Endothelial cell (in vitro differentiated cells): Measurements from ENCODE around the gene MGAT4C. TPM values are rescaled to one million over a fixed set of nuclear protein-coding genes. Genes with fewer than 3 reads are reported as not detected.
"Not testable (repeated sequence)": the region's sequence is repeated elsewhere in the genome, so short reads cannot be mapped to it uniquely, and the experiment has no call there.

Source experiments
- DNase-seq: peaks from one replicate; pipeline ENCODE4 v3.0.0; 2021; ENCODE audit warnings: low spot score
- H3K27ac Mint-ChIP-seq: one replicate; pipeline ENCODE4 v1.8.0; 2021; ENCODE audit warnings: mixed read lengths, inconsistent platforms; ENCODE audit not compliant: unreplicated experiment
- H3K27me3 Mint-ChIP-seq: one replicate; pipeline ENCODE4 v1.8.0; 2021; ENCODE audit warnings: mild to moderate bottlenecking, moderate library complexity, mixed read lengths, inconsistent platforms; ENCODE audit not compliant: unreplicated experiment
- H3K36me3 Mint-ChIP-seq: one replicate; pipeline ENCODE4 v1.8.0; 2021; ENCODE audit warnings: mild to moderate bottlenecking, low read depth, mixed read lengths, inconsistent platforms; ENCODE audit not compliant: unreplicated experiment
- H3K4me1 Mint-ChIP-seq: one replicate; pipeline ENCODE4 v1.8.0; 2021; ENCODE audit warnings: mild to moderate bottlenecking, mixed read lengths, inconsistent platforms; ENCODE audit not compliant: unreplicated experiment
- H3K4me3 Mint-ChIP-seq: one replicate; pipeline ENCODE4 v1.8.0; 2021; ENCODE audit warnings: mild to moderate bottlenecking, mixed read lengths, inconsistent platforms; ENCODE audit not compliant: unreplicated experiment
- H3K9me3 Mint-ChIP-seq: one replicate; pipeline ENCODE4 v1.8.0; 2021; ENCODE audit warnings: mixed read lengths, inconsistent platforms; ENCODE audit not compliant: unreplicated experiment
- CTCF ChIP-seq: fragments of 200-600 bp; sonication (generic); IDR thresholded peaks from one replicate; pipeline ENCODE4 v1.5.0; 2021; ENCODE audit warnings: antibody characterized with exemption; ENCODE audit not compliant: unreplicated experiment
- long read RNA-seq: library from polyadenylated mRNA; unstranded; transcript quantifications from one replicate; pipeline ENCODE4 v2.0.0, GENCODE V29; 2020; ENCODE audit not compliant: unreplicated experiment
- total RNA-seq: library from RNA; stranded (reverse); fragmentation: NEBNext Ultra II Directional; extraction: Animal tissue kit (Norgen Biotek cat#: 25700); gene quantifications from one replicate; pipeline ENCODE4 v1.2.1, GENCODE V29; 2021; ENCODE audit not compliant: unreplicated experiment

The MGAT4C gene
- 1.1 TPM for total RNA-seq
- long read RNA-seq, partial matches to known transcripts: 0 of 1 reads
- long read RNA-seq, other reads (novel, unspliced or antisense): 1 of 1 reads

DNA sequence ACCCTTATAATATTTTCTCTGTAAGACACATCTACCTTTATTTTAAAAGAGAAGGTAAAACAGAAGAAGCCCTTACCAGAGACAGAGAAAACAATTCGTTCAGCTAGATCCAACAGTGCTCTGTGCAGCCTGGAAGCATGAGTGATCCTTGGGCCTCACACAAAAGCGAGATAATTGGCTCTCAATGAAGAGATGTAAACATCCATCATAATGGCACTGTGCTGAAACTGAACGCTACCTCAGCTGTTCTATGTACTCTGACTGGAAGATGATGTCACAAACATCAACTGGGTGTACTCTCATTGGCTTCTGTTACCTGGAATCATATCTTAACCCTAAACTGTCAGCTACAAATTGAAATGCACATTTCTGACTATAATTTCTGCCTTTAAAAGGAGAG lies at the start of gene MGAT4C:
Gene MGAT4C (minus strand): TSS at position 229 of the 400 bp plus-strand sequence.
- H3K27ac Mint-ChIP-seq: no peak within 1 kb of the TSS
- no peak within 1 kb of the TSS for H3K4me3 Mint-ChIP-seq
- DNase-seq: no peak
- no peaks in the 10 kb centered on the region for H3K27me3 Mint-ChIP-seq
- H3K9me3 Mint-ChIP-seq: no peaks in the 10 kb centered on the region
- TF ChIP-seq CTCF: no peak
- H3K4me1 Mint-ChIP-seq: no peaks in the 10 kb centered on the region
- no peaks in the 10 kb centered on the region for H3K36me3 Mint-ChIP-seq

DNA sequence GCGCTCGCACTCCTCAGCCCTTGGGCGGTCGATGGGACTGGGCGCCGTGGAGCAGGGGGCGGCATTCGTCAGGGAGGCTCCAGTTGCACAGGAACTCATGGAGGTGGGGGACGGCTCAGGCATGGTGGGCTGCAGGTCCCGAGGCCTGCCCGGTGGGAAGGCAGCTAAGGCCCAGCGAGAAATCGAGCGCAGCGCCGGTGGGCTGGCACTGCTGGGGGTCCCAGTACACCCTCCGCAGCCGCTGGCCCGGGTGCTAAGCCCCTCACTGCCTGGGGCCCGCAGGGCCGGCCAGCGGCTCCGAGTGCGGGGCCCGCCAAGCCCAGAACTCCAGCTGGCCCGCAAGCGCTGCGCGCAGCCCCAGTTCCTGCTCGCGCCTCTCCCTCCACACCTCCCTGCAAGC lies 40.2 kb upstream of the MGAT4C start:
- not testable (repeated sequence) for H3K27me3 Mint-ChIP-seq, H3K4me1 Mint-ChIP-seq, H3K36me3 Mint-ChIP-seq, H3K4me3 Mint-ChIP-seq, H3K27ac Mint-ChIP-seq, H3K9me3 Mint-ChIP-seq, DNase-seq

DNA sequence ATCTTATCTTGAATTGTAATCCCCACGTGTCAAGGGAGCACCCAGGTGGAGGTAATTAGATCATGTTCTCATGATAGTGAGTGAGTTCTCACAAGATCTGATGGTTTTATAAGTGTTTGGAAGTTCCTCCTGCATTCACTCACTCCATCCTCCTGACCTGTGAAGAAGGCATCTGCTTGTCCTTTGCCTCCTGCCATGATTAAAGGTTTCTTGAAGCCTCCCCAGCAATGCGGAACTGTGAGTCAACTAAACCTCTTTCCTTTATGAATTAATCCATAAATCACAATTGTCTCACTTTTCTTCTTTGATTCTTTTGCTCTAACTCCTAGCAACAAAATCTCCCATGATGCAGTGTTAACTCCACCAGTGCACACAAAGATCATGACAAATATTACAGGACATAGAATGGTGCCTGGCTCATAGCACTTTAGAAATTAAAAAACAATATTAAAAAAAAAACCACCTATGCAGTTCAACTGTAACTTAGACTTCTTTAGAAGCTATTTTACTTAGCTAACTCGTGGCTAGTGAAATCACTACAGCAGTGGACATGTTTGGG lies 37.6 kb upstream of the MGAT4C start:
- no peaks in the 10 kb centered on the region for H3K9me3 Mint-ChIP-seq
- no peaks in the 10 kb centered on the region for H3K36me3 Mint-ChIP-seq
- TF ChIP-seq CTCF: no peak
- no peak for DNase-seq
- no peak overlapping the region for H3K27ac Mint-ChIP-seq
- H3K4me3 Mint-ChIP-seq: no peak overlapping the region
- H3K27me3 Mint-ChIP-seq: no peaks in the 10 kb centered on the region
- H3K4me1 Mint-ChIP-seq: no peaks in the 10 kb centered on the region

GRCh38 chr12:86292480-86292879 lies 36.3 kb upstream of the MGAT4C start:
- DNase-seq: no peak
- Mint-ChIP-seq H3K4me1 (no peaks in the 10 kb centered on the region), H3K36me3 (no peaks in the 10 kb centered on the region), H3K27me3 (no peaks in the 10 kb centered on the region), H3K27ac (no peak overlapping the region), H3K9me3 (no peaks in the 10 kb centered on the region), H3K4me3 (no peak overlapping the region)
- no peak for TF ChIP-seq CTCF

- Mint-ChIP-seq H3K4me1 (no peaks in the 10 kb centered on the region), H3K9me3 (no peaks in the 10 kb centered on the region), H3K4me3 (no peak overlapping the region), H3K27me3 (peaks cover 2% of the 10 kb centered on the region), H3K36me3 (no peaks in the 10 kb centered on the region), H3K27ac (no peak overlapping the region)
- no peak for TF ChIP-seq CTCF
- DNase-seq: no peak
Measured at GRCh38 chr12:86290615-86291014, 34.4 kb upstream of the MGAT4C start.
